ENCODE data around the gene SERPINA6.

DNA sequence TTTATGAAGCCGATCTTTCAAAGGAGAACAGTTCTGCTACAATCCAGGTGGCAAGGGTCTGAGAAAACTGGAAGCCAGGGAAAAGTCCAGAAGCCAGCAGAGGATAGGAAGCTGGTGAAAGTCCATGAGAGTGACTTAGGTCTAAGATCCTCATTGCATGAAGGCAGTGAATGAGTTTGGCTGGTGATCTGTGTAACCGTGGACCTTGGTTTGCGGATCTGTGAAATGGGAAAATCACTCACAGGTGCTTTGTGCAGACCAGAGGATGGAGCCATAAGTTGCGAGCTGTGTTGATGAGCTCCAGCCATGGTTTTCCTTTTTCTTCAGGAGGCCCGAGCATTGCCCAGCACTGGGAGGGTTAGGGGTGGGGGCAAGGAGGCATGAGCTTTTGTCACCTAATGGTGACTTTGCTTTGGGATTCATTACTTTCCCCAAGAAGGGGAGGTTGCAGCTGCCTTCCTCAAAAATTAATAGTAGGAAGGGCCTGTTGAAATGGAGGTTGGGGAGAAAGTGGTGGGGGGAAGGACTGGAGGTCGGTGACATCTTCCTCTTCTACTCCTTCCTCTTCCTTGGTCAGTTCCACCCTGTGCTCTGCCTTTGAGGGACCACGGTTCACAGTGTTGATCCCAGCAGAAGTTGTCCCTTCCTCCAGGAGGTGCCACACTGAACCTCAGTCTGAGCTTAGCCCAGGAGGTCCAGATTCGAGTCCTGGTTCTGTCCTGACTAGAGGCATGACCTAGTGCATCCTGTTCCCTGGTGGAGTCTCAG lies 20.3 kb upstream of the SERPINA6 start:
- TF ChIP-seq, protein P1, sequence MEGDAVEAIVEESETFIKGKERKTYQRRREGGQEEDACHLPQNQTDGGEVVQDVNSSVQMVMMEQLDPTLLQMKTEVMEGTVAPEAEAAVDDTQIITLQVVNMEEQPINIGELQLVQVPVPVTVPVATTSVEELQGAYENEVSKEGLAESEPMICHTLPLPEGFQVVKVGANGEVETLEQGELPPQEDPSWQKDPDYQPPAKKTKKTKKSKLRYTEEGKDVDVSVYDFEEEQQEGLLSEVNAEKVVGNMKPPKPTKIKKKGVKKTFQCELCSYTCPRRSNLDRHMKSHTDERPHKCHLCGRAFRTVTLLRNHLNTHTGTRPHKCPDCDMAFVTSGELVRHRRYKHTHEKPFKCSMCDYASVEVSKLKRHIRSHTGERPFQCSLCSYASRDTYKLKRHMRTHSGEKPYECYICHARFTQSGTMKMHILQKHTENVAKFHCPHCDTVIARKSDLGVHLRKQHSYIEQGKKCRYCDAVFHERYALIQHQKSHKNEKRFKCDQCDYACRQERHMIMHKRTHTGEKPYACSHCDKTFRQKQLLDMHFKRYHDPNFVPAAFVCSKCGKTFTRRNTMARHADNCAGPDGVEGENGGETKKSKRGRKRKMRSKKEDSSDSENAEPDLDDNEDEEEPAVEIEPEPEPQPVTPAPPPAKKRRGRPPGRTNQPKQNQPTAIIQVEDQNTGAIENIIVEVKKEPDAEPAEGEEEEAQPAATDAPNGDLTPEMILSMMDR (IDR thresholded peaks at IDR 0.05; ENCODE audit: borderline replicate concordance, extremely low read depth, low read length, poor library complexity, severe bottlenecking): no peak
- TF ChIP-seq EZH2 (IDR thresholded peaks at IDR 0.05; ENCODE audit: borderline replicate concordance, low read depth, low read length, severe bottlenecking): no peak

Data from DND-41 (cell line).